ENCODE data around the gene MKS1.

MKS1 gene

GRCh38 chr17:58219007-58219788 lies at the start of gene MKS1:
TSS of gene MKS1 (minus strand) at chr17:58219255. CDS start at chr17:58219230, 25 bp downstream.
- peak; percentile 98 for DNase-seq (ENCODE audit: low spot score)

DNA sequence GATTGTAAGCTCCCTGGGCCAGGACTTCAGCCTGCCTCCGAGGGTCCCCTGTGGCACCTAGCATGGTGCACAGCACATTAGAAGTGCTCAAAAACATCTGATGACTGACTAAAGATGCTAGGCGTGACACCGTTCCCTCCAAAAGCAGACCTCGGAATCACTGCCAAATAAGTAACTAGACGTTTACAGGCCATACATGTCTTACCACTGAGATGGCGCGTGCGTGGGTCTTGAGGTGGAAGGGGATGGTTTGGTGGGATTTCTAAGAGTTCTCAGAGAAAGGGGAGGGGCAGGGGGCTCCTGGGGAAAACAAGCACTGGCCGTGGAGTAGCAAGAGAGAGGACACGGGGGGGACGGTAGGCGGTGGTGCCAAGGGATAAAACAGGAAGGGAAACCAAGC lies 49.3 kb upstream of the MKS1 start:
- no peak for DNase-seq (ENCODE audit: low spot score)

DNA sequence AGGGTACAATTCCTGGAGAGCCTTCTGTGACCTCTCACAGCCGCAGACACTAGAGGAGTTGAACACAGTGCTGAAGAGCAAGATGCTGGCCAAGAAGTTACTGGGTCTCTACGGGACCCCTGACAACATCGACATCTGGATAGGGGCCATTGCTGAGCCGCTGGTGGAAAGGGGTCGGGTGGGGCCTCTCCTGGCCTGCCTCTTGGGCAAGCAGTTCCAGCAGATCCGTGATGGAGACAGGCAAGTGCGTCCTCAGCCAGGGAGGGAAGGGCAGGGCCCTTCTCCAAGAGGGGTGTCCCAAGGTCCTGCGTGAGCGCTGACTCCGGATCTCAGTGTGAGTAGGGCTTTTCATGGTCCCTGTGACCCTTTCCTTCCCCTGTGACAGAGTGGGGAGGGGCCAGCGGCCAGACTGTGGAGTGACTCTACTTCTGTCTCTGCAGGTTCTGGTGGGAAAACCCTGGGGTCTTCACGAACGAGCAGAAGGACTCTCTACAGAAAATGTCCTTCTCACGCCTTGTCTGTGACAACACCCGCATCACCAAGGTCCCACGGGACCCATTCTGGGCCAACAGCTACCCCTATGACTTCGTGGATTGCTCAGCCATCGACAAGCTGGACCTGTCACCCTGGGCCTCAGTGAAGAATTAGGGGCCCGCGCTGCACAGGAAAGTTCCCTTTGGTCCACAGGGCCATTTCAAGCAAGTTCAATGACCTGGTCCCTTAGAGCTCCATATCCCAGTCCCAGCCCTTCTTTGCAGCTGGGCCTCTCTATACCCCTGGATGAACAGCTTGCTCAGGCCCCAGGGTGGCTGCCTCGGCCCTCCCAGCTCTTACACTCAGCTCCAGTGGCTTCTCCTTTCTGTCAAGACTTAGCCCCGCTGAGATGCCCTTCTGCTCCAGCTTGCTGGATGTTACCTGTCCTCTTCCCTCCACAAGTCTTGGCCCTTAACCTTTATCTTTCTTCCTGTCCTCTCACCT lies 48.6 kb upstream of the MKS1 start:
- no peak for DNase-seq (ENCODE audit: low spot score)

- no peak for DNase-seq (ENCODE audit: low spot score)
Observed at GRCh38 chr17:58265902-58266875, 47.1 kb upstream of the MKS1 start.

DNA sequence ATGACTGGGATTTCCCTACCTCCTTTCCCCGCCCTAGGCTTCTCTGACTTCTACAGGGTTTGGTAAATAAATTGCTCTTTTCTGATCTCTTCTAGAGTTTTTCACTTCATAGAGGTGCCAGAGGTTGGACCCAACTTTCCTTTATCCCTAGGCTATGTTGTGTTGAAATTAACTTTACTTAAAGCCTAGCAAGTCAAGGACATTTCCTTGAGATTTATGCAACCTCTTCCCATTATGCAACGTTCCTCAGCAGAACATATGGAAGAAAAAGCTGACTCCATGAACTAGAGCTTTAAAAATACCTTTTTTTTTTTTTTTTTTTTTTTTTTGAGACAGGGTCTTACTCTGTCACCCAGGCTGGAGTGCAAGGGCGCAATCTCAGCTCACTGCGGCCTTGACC lies 46.2 kb upstream of the MKS1 start:
- DNase-seq (ENCODE audit: low spot score), result no peak

DNA sequence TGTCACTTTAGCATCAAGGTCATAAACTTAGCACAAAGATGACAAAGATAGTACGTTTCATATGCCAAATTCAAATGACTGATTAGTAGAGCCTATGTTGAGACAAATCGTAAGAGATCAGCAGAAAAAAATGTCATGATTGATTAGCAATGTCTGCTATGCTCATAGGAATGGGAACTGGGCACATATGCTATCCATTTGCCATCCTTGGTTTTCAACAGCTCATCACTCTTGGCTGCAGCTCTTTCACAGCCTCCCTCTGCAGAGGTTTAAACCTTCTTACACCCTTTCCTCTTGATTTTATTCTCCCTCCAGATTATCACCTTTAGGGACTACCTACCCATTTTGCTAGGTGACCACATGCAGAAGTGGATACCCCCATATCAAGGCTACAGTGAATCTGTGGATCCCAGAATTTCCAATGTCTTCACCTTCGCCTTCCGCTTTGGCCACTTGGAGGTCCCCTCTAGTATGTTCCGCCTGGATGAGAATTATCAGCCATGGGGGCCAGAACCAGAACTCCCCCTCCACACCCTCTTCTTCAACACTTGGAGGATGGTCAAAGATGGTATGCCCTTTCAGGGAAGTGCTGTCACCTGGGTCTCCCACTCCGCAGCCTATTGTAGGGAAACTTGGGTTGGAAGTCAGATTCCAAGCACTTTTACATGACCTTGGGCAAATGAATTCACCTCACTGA lies 45.5 kb upstream of the MKS1 start:
- DNase-seq (ENCODE audit: low spot score), result no peak

GRCh38 chr17:58263773-58264172 lies 44.7 kb upstream of the MKS1 start:
- no peak for DNase-seq (ENCODE audit: low spot score)

DNA sequence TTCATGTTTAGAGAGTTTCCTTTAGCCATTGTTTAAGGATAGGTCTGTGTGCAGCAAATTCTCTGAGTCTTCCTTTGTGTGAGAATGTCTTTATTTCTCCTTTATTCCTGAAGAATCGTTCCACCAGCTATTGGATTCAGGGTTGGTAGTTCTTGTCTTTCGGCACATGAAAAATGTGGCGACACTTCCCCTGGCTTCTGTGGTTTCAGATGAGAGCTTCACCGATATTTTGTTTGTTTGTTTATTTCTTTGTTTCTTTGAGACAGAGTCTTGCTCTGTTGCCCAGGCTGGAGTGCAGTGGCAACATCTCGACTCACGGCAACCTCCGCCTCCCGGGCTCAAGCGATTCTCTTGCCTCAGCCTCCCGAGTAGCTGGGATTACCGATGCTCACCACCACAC lies 43.1 kb upstream of the MKS1 start:
- no peak for DNase-seq (ENCODE audit: low spot score)

GRCh38 chr17:58254803-58255202 lies 35.7 kb upstream of the MKS1 start:
- DNase-seq (ENCODE audit: low spot score), result no peak

- no peak for DNase-seq (ENCODE audit: low spot score)
Observed at GRCh38 chr17:58253082-58253481, 34.0 kb upstream of the MKS1 start.

DNA sequence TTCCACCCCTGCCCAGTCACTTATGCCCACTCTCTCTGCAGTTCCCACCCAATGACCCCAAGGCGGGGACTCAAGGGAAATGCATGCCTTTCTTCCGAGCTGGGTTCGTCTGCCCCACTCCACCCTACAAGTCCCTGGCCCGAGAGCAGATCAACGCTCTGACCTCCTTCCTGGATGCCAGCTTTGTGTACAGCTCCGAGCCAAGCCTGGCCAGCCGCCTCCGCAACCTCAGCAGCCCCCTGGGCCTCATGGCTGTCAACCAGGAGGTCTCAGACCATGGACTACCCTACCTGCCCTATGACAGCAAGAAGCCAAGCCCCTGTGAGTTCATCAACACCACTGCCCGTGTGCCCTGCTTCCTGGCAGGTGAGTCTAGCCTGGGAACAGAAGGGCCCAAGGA lies 33.1 kb upstream of the MKS1 start:
- no peak for DNase-seq (ENCODE audit: low spot score)

DNA sequence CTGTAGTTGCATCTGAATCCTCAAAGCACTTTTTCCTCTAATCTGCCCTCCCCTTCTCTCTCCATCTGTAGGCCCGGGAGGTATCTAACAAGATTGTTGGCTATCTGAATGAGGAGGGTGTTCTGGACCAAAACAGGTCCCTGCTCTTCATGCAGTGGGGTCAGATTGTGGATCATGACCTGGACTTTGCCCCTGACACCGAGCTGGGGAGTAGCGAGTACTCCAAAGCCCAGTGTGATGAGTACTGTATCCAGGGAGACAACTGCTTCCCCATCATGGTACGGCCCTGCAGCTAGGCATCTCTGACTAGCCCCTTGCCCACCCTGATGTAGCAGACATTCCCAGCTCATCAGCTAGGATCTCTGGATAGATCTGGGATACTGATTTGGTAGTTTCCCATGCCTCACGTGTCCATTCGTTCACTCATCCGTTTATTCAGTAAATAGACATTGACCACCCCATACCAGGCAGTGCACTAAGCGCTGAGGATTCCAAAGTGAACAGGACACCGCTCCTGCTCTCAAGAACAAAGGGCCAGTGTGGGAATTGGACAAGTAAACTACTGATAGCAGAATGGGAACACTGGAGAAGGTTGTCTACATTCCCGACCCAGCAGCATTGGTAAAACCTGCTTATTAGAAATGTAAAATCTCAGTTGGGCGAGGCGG lies 31.4 kb upstream of the MKS1 start:
- DNase-seq (ENCODE audit: low spot score), result no peak

GRCh38 chr17:58249270-58250133 lies 30.4 kb upstream of the MKS1 start:
- peak; percentile 84 for DNase-seq (ENCODE audit: low spot score)

- DNase-seq (ENCODE audit: low spot score), result no peak
Observed at GRCh38 chr17:58248955-58249269, 29.9 kb upstream of the MKS1 start.

GRCh38 chr17:58247511-58248363 lies 28.7 kb upstream of the MKS1 start:
- DNase-seq (ENCODE audit: low spot score), result no peak

- DNase-seq (ENCODE audit: low spot score), result no peak
Observed at GRCh38 chr17:58246781-58247180, 27.7 kb upstream of the MKS1 start.

GRCh38 chr17:58246104-58246740 lies 27.2 kb upstream of the MKS1 start:
- DNase-seq (ENCODE audit: low spot score), result no peak

DNA sequence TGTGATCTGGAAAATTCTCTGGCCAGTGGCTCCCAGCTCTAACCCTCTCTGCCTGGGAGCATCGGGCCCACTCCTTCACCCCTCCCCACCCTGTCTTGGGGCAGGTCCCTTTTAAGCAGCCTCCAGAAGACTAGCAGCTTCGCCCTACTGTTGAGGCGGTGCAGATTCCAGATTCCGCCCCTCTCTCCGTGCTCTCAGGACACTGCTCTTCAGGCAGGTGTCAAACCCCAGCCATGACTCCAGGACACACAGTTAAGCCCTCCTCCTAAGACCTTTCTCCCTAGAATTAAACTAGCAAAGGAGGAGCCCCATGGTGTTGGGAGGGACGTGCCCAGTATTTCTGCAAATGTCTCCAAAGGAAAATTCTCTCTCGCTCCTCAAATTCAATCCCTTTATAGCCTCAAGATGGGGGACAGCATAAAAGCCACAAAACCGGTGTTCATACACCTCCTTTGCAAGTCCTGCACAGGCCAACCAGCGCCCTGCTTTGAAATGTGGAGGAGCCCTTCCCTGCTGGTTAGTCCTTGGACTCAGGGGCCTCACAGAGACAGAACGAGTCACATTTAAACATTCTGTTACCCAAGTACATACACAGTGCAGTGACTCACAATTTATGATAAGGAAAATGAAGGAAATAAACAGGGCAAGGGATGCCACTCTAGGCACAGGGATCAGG lies 26.5 kb upstream of the MKS1 start:
- DNase-seq (ENCODE audit: low spot score), result no peak

Data from HuH-7.5 (cell line).